OCI-LY3 (cell line): ENCODE data around the gene P3H1.

Experiments used
- CTCF ChIP-seq: fragments of 200-600, 300-600 bp; sonication (generic); IDR thresholded peaks from 2 replicates; pipeline ENCODE4 v1.5.1; 2014; ENCODE audit warnings: antibody characterized with exemption, low read length, low read depth
- EZH2phosphoT487 ChIP-seq: fragments of 200-600 bp; shearing (Covaris generic); IDR thresholded peaks from 2 replicates; pipeline ENCODE4 v1.6.1; 2018; ENCODE audit warnings: antibody characterized with exemption, mixed run types, low read depth

DNA sequence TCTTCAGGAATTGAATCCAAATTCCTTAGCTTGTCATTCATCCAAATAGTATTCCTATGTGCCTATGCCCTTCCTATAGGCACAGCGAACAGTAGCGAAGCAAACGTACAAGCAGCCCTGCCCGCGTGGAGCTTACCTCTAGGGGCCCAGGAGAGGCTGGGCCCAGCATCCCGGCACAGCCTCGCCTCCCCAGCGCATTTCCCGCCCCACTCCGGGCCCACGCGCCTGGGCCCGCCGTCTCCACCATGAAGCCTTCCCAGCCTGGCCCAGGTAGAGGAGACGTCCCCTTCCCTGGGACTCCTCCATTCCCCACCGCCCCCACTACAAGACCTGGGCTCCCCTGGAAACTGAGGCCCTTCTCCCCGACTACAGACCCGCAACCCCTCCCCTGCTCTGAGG lies 17.7 kb upstream of the P3H1 start:
- TF ChIP-seq CTCF = no peak
- no peak for TF ChIP-seq EZH2phosphoT487
